H9 (cell line): ENCODE data around the gene SLC22A8. TPM values are rescaled to one million over a fixed set of nuclear protein-coding genes. Genes with fewer than 3 reads are reported as not detected.

Experiments used
- DNase-seq: peaks from one replicate; pipeline ENCODE4 v3.0.0-alpha.2; 2017
- H2AFZ ChIP-seq: one replicate; pipeline ENCODE4 v1.6.1; 2013; ENCODE audit warnings: mild to moderate bottlenecking, low read length, control low read depth, moderate library complexity
- H2AK5ac ChIP-seq: 2 replicates; pipeline ENCODE4 v1.6.1; 2013; ENCODE audit warnings: low read length, control low read depth, mixed read lengths; ENCODE audit not compliant: insufficient read length
- H2BK120ac ChIP-seq: one replicate; pipeline ENCODE4 v1.6.1; 2013; ENCODE audit warnings: low read depth, mild to moderate bottlenecking, low read length, control low read depth, inconsistent platforms; ENCODE audit not compliant: poor library complexity, severe bottlenecking
- H2BK12ac ChIP-seq: 2 replicates; pipeline ENCODE4 v1.6.1; 2013; ENCODE audit warnings: low read length, control low read depth, mixed read lengths, low read depth; ENCODE audit not compliant: insufficient read length
- H2BK15ac ChIP-seq: 2 replicates; pipeline ENCODE4 v1.6.1; 2013; ENCODE audit warnings: low read depth, low read length, control low read depth
- H2BK20ac ChIP-seq: one replicate; pipeline ENCODE4 v1.6.1; 2013; ENCODE audit warnings: low read depth, mild to moderate bottlenecking, low read length, control low read depth, inconsistent platforms; ENCODE audit not compliant: poor library complexity, severe bottlenecking
- H2BK5ac ChIP-seq: 2 replicates; pipeline ENCODE4 v1.6.1; 2013; ENCODE audit warnings: low read length, control low read depth, mixed read lengths; ENCODE audit not compliant: insufficient read length
- H3K14ac ChIP-seq: 2 replicates; pipeline ENCODE4 v1.6.1; 2013; ENCODE audit warnings: low read length, control low read depth; ENCODE audit not compliant: insufficient read depth
- H3K18ac ChIP-seq: 2 replicates; pipeline ENCODE4 v1.6.1; 2013; ENCODE audit warnings: low read depth, mild to moderate bottlenecking, mixed read lengths, low read length, control low read depth; ENCODE audit not compliant: insufficient read length
- H3K23ac ChIP-seq: 2 replicates; pipeline ENCODE4 v1.6.1; 2013; ENCODE audit warnings: low read length, control low read depth, mixed read lengths, low read depth; ENCODE audit not compliant: insufficient read length
- H3K23me2 ChIP-seq: 2 replicates; pipeline ENCODE4 v1.6.1; 2013; ENCODE audit warnings: low read depth, mild to moderate bottlenecking, mixed read lengths, low read length, control low read depth; ENCODE audit not compliant: insufficient read length, poor library complexity, severe bottlenecking
- H3K27ac ChIP-seq: 2 replicates; pipeline ENCODE4 v1.5.1; 2013; ENCODE audit warnings: low read length, control low read depth, mixed read lengths, low read depth; ENCODE audit not compliant: insufficient read length
- H3K27me3 ChIP-seq: 2 replicates; pipeline ENCODE4 v1.6.1; 2013; ENCODE audit warnings: low read length, control low read depth, inconsistent platforms; ENCODE audit not compliant: insufficient read depth
- H3K4ac ChIP-seq: 2 replicates; pipeline ENCODE4 v1.6.1; 2013; ENCODE audit warnings: low read depth, mild to moderate bottlenecking, control low read depth, inconsistent platforms, low read length, moderate library complexity
- H3K4me1 ChIP-seq: 2 replicates; pipeline ENCODE4 v1.6.1; 2013; ENCODE audit warnings: low read length, control low read depth, inconsistent platforms; ENCODE audit not compliant: insufficient read depth
- H3K4me2 ChIP-seq: 2 replicates; pipeline ENCODE4 v1.6.1; 2013; ENCODE audit warnings: low read length, control low read depth, mixed read lengths; ENCODE audit not compliant: insufficient read length, insufficient read depth
- H3K56ac ChIP-seq: 2 replicates; pipeline ENCODE4 v1.6.1; 2013; ENCODE audit warnings: low read depth, mild to moderate bottlenecking, mixed read lengths, low read length, control low read depth; ENCODE audit not compliant: insufficient read length
- H3K79me1 ChIP-seq: 2 replicates; pipeline ENCODE4 v1.6.1; 2013; ENCODE audit warnings: low read depth, mild to moderate bottlenecking, moderate library complexity, low read length, control low read depth, inconsistent platforms; ENCODE audit not compliant: insufficient read depth, poor library complexity, severe bottlenecking
- H3K79me2 ChIP-seq: 2 replicates; pipeline ENCODE4 v1.6.1; 2013; ENCODE audit warnings: low read length, control low read depth, inconsistent platforms; ENCODE audit not compliant: insufficient read depth
- H3K9ac ChIP-seq: 2 replicates; pipeline ENCODE4 v1.6.1; 2013; ENCODE audit warnings: low read length, control low read depth, mixed read lengths; ENCODE audit not compliant: insufficient read length; ENCODE audit errors: extremely low read depth
- H3K9me3 ChIP-seq: one replicate; pipeline ENCODE4 v1.6.1; 2013; ENCODE audit warnings: low read depth, low read length, inconsistent platforms; ENCODE audit not compliant: control insufficient read depth
- H3T11ph ChIP-seq: one replicate; pipeline ENCODE4 v1.6.1; 2013; ENCODE audit warnings: mild to moderate bottlenecking, low read length, control low read depth, inconsistent platforms
- H4K20me1 ChIP-seq: one replicate; pipeline ENCODE4 v1.6.1; 2013; ENCODE audit not compliant: control insufficient read depth, insufficient read length, insufficient read depth
- H4K5ac ChIP-seq: 2 replicates; pipeline ENCODE4 v1.6.1; 2013; ENCODE audit warnings: low read depth, mild to moderate bottlenecking, mixed read lengths, low read length, control low read depth; ENCODE audit not compliant: insufficient read length
- H4K8ac ChIP-seq: replicated peaks from 2 replicates; pipeline ENCODE4 v1.6.1; 2013; ENCODE audit warnings: low read length, control low read depth, mixed read lengths, low read depth; ENCODE audit not compliant: insufficient read length
- H4K91ac ChIP-seq: 2 replicates; pipeline ENCODE4 v1.6.1; 2013; ENCODE audit warnings: low read depth, mild to moderate bottlenecking, moderate library complexity, mixed read lengths, low read length, control low read depth; ENCODE audit not compliant: insufficient read length
- H3K27ac Mint-ChIP-seq, 3 experiments: 2 replicates in 2 of 3; 3 replicates in 1 of 3; pipeline ENCODE4 v1.8.0; 2020 to 2021; ENCODE audit warnings: mixed read lengths in 3 of 3, mild to moderate bottlenecking in 1 of 3, moderate library complexity in 1 of 3
- H3K27me3 Mint-ChIP-seq: 2 replicates; pipeline ENCODE4 v1.8.0; 2021; ENCODE audit warnings: low read depth, mild to moderate bottlenecking, moderate library complexity, mixed read lengths
- H3K36me3 Mint-ChIP-seq, 3 experiments: 2 replicates in 2 of 3; 3 replicates in 1 of 3; pipeline ENCODE4 v1.8.0; 2020 to 2021; ENCODE audit warnings: low read depth in 3 of 3, mixed read lengths in 3 of 3; ENCODE audit not compliant: insufficient read depth in 1 of 3
- H3K4me1 Mint-ChIP-seq, 2 experiments: 2 replicates each; pipeline ENCODE4 v1.8.0; 2020; ENCODE audit warnings: mixed read lengths in 2 of 2
- H3K4me3 Mint-ChIP-seq, 2 experiments: 2 replicates in 1 of 2; 3 replicates in 1 of 2; pipeline ENCODE4 v1.8.0; 2020 to 2021; ENCODE audit warnings: mild to moderate bottlenecking in 2 of 2, mixed read lengths in 2 of 2, moderate library complexity in 1 of 2
- H3K9me3 Mint-ChIP-seq, 2 experiments: 2 replicates in 1 of 2; 3 replicates in 1 of 2; pipeline ENCODE4 v1.8.0; 2020; ENCODE audit warnings: mild to moderate bottlenecking in 2 of 2, mixed read lengths in 2 of 2, moderate library complexity in 1 of 2
- CTCF ChIP-seq: fragments of 200-600 bp; sonication (generic); conservative IDR thresholded peaks from 3 replicates; pipeline ENCODE4 v1.8.0; 2021; ENCODE audit warnings: antibody characterized with exemption, mild to moderate bottlenecking
- WGBS: extraction: QIAGEN DNeasy Blood & Tissue Kit; methylation state at CpG from one replicate; pipeline ENCODE4 v1.1.7; 2013; ENCODE audit warnings: missing lambda C conversion rate, low lambda C conversion rate, mixed read lengths; ENCODE audit not compliant: insufficient read length; ENCODE audit errors: extremely low coverage; 5-methylcytosine and 5-hydroxymethylcytosine counted together
- total RNA-seq: library from RNA; stranded (reverse); gene quantifications from 2 replicates; pipeline ENCODE4 v1.2.1, GENCODE V29; 2021

SLC22A8 gene
- total RNA-seq, 1 experiment from 2014 or later: not detected

GRCh38 chr11:63001456-63001855 is 14.2 kb downstream of the SLC22A8 start:
- no peaks in the 10 kb centered on the region for H3K9me3 ChIP-seq
- no peak overlapping the region for H4K5ac ChIP-seq
- no peaks in the 10 kb centered on the region; the same call in 1 of the 2 replicates for H3K4me1 ChIP-seq
- no peak overlapping the region for H4K8ac ChIP-seq
- no peaks in the 10 kb centered on the region for H3K27me3 ChIP-seq
- H3K14ac ChIP-seq: no peak overlapping the region
- no peak overlapping the region for H2BK5ac ChIP-seq
- Mint-ChIP-seq H3K27me3 (peaks cover 8% of the 10 kb centered on the region), H3K4me1 (peaks cover 8 to 14% of the 10 kb centered on the region in 2 experiments), H3K4me3 (no peak overlapping the region; a peak in 1 of 5 replicates), H3K36me3 (peaks cover 0 to 1% (median 0%) of the 10 kb centered on the region in 3 experiments; a peak in 1 of 7 replicates), H3K9me3 (no peaks in the 10 kb centered on the region), H3K27ac (no peak overlapping the region)
- no peaks in the 10 kb centered on the region for H3K79me1 ChIP-seq
- H4K20me1 ChIP-seq: no peaks in the 10 kb centered on the region
- H2BK12ac ChIP-seq: no peak overlapping the region
- H3K23ac ChIP-seq: no peak overlapping the region
- no peak overlapping the region for H2BK120ac ChIP-seq
- no peak overlapping the region for H2AK5ac ChIP-seq
- H2BK20ac ChIP-seq: no peak overlapping the region
- H3K4ac ChIP-seq: no peak overlapping the region
- WGBS: no CpG with 5 or more reads among the region's 9 CpGs
- H3K79me2 ChIP-seq: no peaks in the 10 kb centered on the region
- no peak overlapping the region for H2AFZ ChIP-seq
- no peak overlapping the region for H4K91ac ChIP-seq
- H3T11ph ChIP-seq: no peak overlapping the region
- no peaks in the 10 kb centered on the region for H3K23me2 ChIP-seq
- TF ChIP-seq CTCF: no peak
- no peak overlapping the region for H3K27ac ChIP-seq
- no peak overlapping the region for H3K18ac ChIP-seq
- no peak overlapping the region for H3K4me2 ChIP-seq
- H3K9ac ChIP-seq: no peak overlapping the region
- no peak for DNase-seq
- no peak overlapping the region for H2BK15ac ChIP-seq
- no peak overlapping the region for H3K56ac ChIP-seq
